HG03196 (cell line): ENCODE measurements around the gene VDAC1.
"Not testable (repeated sequence)": the region's sequence is repeated elsewhere in the genome, so short reads cannot be mapped to it uniquely, and the experiment has no call there.

Experiments used
- ATAC-seq: cut with Tn5 transposase; IDR thresholded peaks from one replicate; pipeline ENCODE4 v1.9.1; 2021; ENCODE audit not compliant: unreplicated experiment

VDAC1 gene

GRCh38 chr5:133942614-133943474 is 61.9 kb downstream of the VDAC1 start:
- ATAC-seq = no peak

GRCh38 chr5:133941456-133942196 is 63.1 kb downstream of the VDAC1 start:
- ATAC-seq = no peak

- no peak for ATAC-seq
These were observed 65.1 kb downstream of the VDAC1 start for GRCh38 chr5:133939668-133940067.

GRCh38 chr5:133938929-133939328 is 65.8 kb downstream of the VDAC1 start:
- no peak for ATAC-seq

- no peak for ATAC-seq
These were observed 66.5 kb downstream of the VDAC1 start for GRCh38 chr5:133938039-133938821.

- ATAC-seq = not testable (repeated sequence)
These were observed 67.1 kb downstream of the VDAC1 start for GRCh38 chr5:133937628-133938027.

- ATAC-seq = no peak
These were observed 68.1 kb downstream of the VDAC1 start for GRCh38 chr5:133936651-133937015.

GRCh38 chr5:133935991-133936650 is 68.7 kb downstream of the VDAC1 start:
- not testable (repeated sequence) for ATAC-seq

GRCh38 chr5:133935667-133935940 is 69.2 kb downstream of the VDAC1 start:
- ATAC-seq = no peak

- ATAC-seq = peak; percentile 41
These were observed 69.7 kb downstream of the VDAC1 start for GRCh38 chr5:133934822-133935666.

- ATAC-seq = no peak
These were observed 70.5 kb downstream of the VDAC1 start for GRCh38 chr5:133934311-133934710.

- no peak for ATAC-seq
These were observed 71.0 kb downstream of the VDAC1 start for GRCh38 chr5:133933670-133934295.

- ATAC-seq = no peak
These were observed 71.6 kb downstream of the VDAC1 start for GRCh38 chr5:133933169-133933509.

- ATAC-seq = peak; percentile 26
These were observed 72.2 kb downstream of the VDAC1 start for GRCh38 chr5:133932441-133933168.

GRCh38 chr5:133931546-133931945 is 73.2 kb downstream of the VDAC1 start:
- ATAC-seq = no peak

GRCh38 chr5:133930813-133931090 is 74.0 kb downstream of the VDAC1 start:
- ATAC-seq = no peak

GRCh38 chr5:133930061-133930812 is 74.5 kb downstream of the VDAC1 start:
- no peak for ATAC-seq

- ATAC-seq = no peak
These were observed 76.0 kb downstream of the VDAC1 start for GRCh38 chr5:133928587-133929393.
